Pancreas (tissue), 10 donors: ENCODE measurements around the gene KRT5. TPM values are rescaled to one million over a fixed set of nuclear protein-coding genes. Genes with fewer than 3 reads are reported as not detected.
"Not testable (repeated sequence)": the region's sequence is repeated elsewhere in the genome, so short reads cannot be mapped to it uniquely, and the experiment has no call there.

Source experiments
- ATAC-seq, 4 donors: fragments of 200-7000 bp; cut with Tn5 transposase; one replicate each; pipeline versions ENCODE4 v1.8.0 to v1.9.1; 2020; ENCODE audit warnings: mild to moderate bottlenecking in 4 of 4, moderate library complexity in 4 of 4
- DNase-seq, 6 donors: peaks; one replicate each; pipeline ENCODE4 v3.0.0-alpha.2; 2020
- FAIRE-seq: peaks from 2 replicates; lab custom pipeline; 2012; peaks lifted over from hg19 to GRCh38; lab: Jason Lieb, UNC
- H3K27ac ChIP-seq, 4 donors: fragments of 200-600 bp; sonication (generic); 1 replicate in 3 of 4; 2 replicates in 1 of 4; pipeline versions ENCODE4 v1.5.0 to v1.8.0; 2020
- H3K27me3 ChIP-seq, 4 donors: fragments of 200-600 bp; one replicate each; pipeline ENCODE4 v1.8.0; 2021
- H3K36me3 ChIP-seq, 3 donors: fragments of 200-600 bp; sonication (generic) in 1 of 3; one replicate each; pipeline versions ENCODE4 v1.5.0 to v1.8.0; 2020 to 2021
- H3K4me1 ChIP-seq, 3 donors: fragments of 200-600 bp; one replicate each; pipeline ENCODE4 v1.8.0; 2021
- H3K4me3 ChIP-seq, 4 donors: fragments of 200-600 bp; sonication (generic) in 2 of 4; one replicate each; pipeline versions ENCODE4 v1.5.0 to v1.8.0; 2020 to 2021
- H3K9me3 ChIP-seq, 4 donors: fragments of 200-600 bp; one replicate each; pipeline ENCODE4 v1.8.0; 2021
- WGBS, 2 donors: extraction: QIAGEN DNeasy Blood & Tissue Kit; methylation state at CpG; one replicate each; pipeline ENCODE4 v1.1.7; 2013; 5-methylcytosine and 5-hydroxymethylcytosine counted together
- intact Hi-C, 3 donors: fragments of 100-400 bp; cut with DNase I; formaldehyde crosslinking; loops; one replicate each; pipeline versions ENCODE4 v1.11.1 to v1.14.2; 2022
- polyA plus RNA-seq, 2 donors: library from polyadenylated mRNA; stranded (reverse); fragments of 200-250 nt; gene quantifications; one replicate each; pipeline ENCODE4 v1.2.3, GENCODE V29; 2013
- total RNA-seq, 6 donors: library from RNA; stranded (reverse); fragmentation: NEBNext Ultra II Directional in 4 of 6; extraction: Animal tissue kit (Norgen Biotek cat#: 25700) in 4 of 6; gene quantifications; one replicate each; pipeline versions ENCODE4 v1.2.1 to v1.2.4, GENCODE V29; 2021 to 2023
- TF ChIP-seq, protein P1 (sequence below), 4 donors: fragments of 200-600 bp; sonication (generic) in 3 of 4; IDR thresholded peaks; one replicate each; pipeline versions ENCODE4 v1.5.0 to v1.8.0; 2021; ENCODE audit warnings: antibody characterized with exemption in 4 of 4
- donor health status: healthy with polysubstance abuse.
- donor health status: DM: no; HTN: no; CAD: no; lungs with moderate emphysema.
- donor health status: DM: no; HTN: no; CAD: no.
- donor health status: control.
- donor health status: control.
- donor health status: Bipolar disorder and iron deficiency.
- donor health status: DM: yes; HTN: yes; CAD: no.
- donor health status: DM: no; HTN: no; CAD: no.
- donor health status: DM: no; HTN: no; CAD: no.
- donor health status: DM: yes; HTN: yes; CAD: no.

The KRT5 gene
- total and polyA plus RNA-seq, 8 donors, result 0.51 to 5.8 (median 1.5) TPM

DNA sequence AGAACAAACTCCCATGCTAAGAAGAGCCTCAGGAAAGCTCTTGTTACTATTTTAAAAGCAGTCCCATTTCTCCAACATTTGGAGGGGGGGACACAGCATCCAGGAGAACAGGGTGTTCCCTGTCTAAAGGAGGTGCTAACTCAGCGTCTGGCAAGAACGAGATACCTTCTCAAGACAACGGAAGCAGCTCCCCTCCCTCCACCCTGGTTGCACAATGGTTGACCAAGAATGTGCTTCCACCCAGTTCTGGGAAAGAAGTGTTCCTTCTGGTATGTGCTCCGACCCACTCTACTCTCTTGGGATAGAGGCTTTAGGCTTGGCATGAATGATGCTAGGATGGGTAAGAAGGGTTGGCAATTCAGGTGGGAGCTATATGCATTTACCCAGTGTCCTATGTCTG lies 25.7 kb downstream of the KRT5 start:
- Histone ChIP-seq H3K4me3 (no peak overlapping the region), H3K9me3 (no peaks in the 10 kb centered on the region), H3K4me1 (no peaks in the 10 kb centered on the region), H3K27ac (no peak overlapping the region), H3K36me3 (no peaks in the 10 kb centered on the region), H3K27me3 (no peaks in the 10 kb centered on the region)
- FAIRE-seq (no peak), DNase-seq (no peak), ATAC-seq (peak in 1 of 4 donors; percentile 46)
- TF ChIP-seq, protein P1, sequence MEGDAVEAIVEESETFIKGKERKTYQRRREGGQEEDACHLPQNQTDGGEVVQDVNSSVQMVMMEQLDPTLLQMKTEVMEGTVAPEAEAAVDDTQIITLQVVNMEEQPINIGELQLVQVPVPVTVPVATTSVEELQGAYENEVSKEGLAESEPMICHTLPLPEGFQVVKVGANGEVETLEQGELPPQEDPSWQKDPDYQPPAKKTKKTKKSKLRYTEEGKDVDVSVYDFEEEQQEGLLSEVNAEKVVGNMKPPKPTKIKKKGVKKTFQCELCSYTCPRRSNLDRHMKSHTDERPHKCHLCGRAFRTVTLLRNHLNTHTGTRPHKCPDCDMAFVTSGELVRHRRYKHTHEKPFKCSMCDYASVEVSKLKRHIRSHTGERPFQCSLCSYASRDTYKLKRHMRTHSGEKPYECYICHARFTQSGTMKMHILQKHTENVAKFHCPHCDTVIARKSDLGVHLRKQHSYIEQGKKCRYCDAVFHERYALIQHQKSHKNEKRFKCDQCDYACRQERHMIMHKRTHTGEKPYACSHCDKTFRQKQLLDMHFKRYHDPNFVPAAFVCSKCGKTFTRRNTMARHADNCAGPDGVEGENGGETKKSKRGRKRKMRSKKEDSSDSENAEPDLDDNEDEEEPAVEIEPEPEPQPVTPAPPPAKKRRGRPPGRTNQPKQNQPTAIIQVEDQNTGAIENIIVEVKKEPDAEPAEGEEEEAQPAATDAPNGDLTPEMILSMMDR (IDR thresholded peaks at IDR 0.05), result no peak
- WGBS, 2 donors, result 60 to 63% methylated on average over 4 of the region's 4 CpGs
- intact Hi-C loops, result loop anchor here in 1 of 3 donors (10.0 kb wide), 1 partner anchor 100 kb away; no protein-coding TSS in a partner anchor

GRCh38 chr12:52494100-52494499 lies 26.1 kb downstream of the KRT5 start:
- ATAC-seq (no peak), DNase-seq (no peak), FAIRE-seq (no peak)
- 71 to 84% methylated on average over 1 of the region's 1 CpG for WGBS, 2 donors
- H3K36me3 ChIP-seq, result no peaks in the 10 kb centered on the region
- H3K4me3 ChIP-seq, result no peak overlapping the region
- intact Hi-C loops, result loop anchor here in 1 of 3 donors (10.0 kb wide), 1 partner anchor 99 kb away; no protein-coding TSS in a partner anchor
- no peaks in the 10 kb centered on the region for H3K4me1 ChIP-seq
- no peaks in the 10 kb centered on the region for H3K27me3 ChIP-seq
- H3K9me3 ChIP-seq, result no peaks in the 10 kb centered on the region
- TF ChIP-seq, protein P1 (IDR thresholded peaks at IDR 0.05), result no peak
- no peak overlapping the region for H3K27ac ChIP-seq

GRCh38 chr12:52493172-52493571 lies 27.0 kb downstream of the KRT5 start, which contains the start of gene KRT6A:
Gene KRT6A (minus strand): TSS chr12:52493257. CDS start chr12:52493188, 69 bp downstream.
- Histone ChIP-seq H3K9me3 (no peaks in the 10 kb centered on the region), H3K36me3 (no peaks in the 10 kb centered on the region), H3K27ac (no peak within 1 kb of the TSS), H3K4me3 (no peak within 1 kb of the TSS), H3K27me3 (no peaks in the 10 kb centered on the region), H3K4me1 (no peaks in the 10 kb centered on the region)
- TF ChIP-seq, protein P1 (IDR thresholded peaks at IDR 0.05), result no peak
- no peak for DNase-seq
- ATAC-seq, result no peak
- whole genome bisulfite sequencing, 2 donors, result 86 to 98% methylated on average over 2 of the region's 2 CpGs
- no peak for FAIRE-seq
- intact Hi-C loops, result loop anchor here in 1 of 3 donors (10.0 kb wide), 1 partner anchor 98 kb away; no protein-coding TSS in a partner anchor

DNA sequence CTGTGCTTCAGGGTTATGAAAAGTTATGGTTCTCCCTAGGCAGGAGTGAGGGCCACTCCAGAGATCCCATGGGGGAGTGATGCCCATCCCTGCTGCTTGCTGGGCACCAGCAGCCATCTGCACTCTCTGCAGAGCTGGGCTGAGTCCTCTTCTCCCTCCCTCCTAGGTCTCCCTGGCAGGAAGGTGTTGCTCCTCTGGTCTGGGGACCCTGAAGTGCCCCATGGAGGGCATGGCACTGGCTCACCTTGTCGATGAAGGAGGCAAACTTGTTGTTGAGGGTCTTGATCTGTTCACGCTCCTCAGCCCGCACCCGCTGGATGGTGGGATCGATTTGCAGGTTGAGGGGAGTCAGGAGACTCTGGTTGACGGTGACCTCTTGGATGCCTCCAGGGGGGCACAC lies 27.8 kb downstream of the KRT5 start:
- H3K4me3 ChIP-seq, FAIRE-seq, H3K36me3 ChIP-seq, DNase-seq, H3K27ac ChIP-seq, H3K4me1 ChIP-seq, H3K9me3 ChIP-seq, ATAC-seq, H3K27me3 ChIP-seq: not testable (repeated sequence)
- WGBS, 2 donors, result 85 to 91% methylated on average over 4 to 6 of the region's 6 CpGs
- intact Hi-C loops, result loop anchor here in 1 of 3 donors (10.0 kb wide), 1 partner anchor 98 kb away; no protein-coding TSS in a partner anchor

DNA sequence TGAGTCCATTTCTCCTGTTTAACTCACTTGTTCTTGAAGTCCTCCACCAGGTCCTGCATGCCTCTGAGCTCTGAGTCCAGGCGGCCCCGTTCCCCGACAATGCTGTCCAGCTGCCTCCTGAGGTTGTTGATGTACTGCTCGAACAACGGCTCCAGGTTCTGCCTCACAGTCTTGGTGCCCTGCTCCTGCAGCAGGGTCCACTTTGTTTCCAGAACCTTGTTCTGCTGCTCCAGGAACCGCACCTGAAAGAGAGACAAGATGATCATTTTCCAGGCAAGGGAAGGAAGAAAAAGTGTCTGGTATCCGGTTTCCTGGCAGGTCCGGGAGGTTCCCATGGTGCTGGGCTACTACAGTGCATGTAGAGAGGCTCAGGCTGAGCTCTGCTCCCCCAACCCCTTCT lies 28.7 kb downstream of the KRT5 start:
- WGBS, 2 donors, result 63 to 72% methylated on average over 8 of the region's 8 CpGs
- H3K27ac ChIP-seq, H3K9me3 ChIP-seq, FAIRE-seq, H3K27me3 ChIP-seq, H3K36me3 ChIP-seq, DNase-seq, ATAC-seq, H3K4me1 ChIP-seq, H3K4me3 ChIP-seq: not testable (repeated sequence)
- intact Hi-C loops, result loop anchor here in 1 of 3 donors (10.0 kb wide), 1 partner anchor 97 kb away; no protein-coding TSS in a partner anchor

DNA sequence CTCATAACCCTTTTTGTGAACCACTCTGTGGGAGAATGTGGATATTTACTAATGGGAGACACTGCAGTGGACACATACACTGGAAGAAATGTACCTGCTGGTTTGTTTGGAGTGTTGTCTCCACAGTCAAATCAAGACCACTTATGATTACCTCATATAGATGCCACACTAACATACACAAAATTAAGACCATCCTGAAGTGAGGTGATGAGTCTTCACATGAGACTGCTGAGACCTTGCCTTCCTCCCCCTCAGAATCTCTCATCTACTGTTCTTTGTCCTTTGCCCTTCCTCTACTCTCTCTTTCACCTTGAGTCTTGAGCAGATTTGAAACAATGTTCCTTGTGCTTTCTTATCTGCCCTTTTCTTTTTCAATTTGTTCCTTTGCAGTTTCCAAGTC lies 31.5 kb downstream of the KRT5 start:
- TF ChIP-seq, protein P1 (IDR thresholded peaks at IDR 0.05), result no peak
- Histone ChIP-seq H3K9me3 (no peaks in the 10 kb centered on the region), H3K4me1 (no peaks in the 10 kb centered on the region), H3K36me3 (no peaks in the 10 kb centered on the region), H3K27ac (no peak overlapping the region), H3K27me3 (no peaks in the 10 kb centered on the region), H3K4me3 (no peak overlapping the region)
- ATAC-seq (no peak), FAIRE-seq (no peak), DNase-seq (no peak)
- intact Hi-C loops, result no loop called here

DNA sequence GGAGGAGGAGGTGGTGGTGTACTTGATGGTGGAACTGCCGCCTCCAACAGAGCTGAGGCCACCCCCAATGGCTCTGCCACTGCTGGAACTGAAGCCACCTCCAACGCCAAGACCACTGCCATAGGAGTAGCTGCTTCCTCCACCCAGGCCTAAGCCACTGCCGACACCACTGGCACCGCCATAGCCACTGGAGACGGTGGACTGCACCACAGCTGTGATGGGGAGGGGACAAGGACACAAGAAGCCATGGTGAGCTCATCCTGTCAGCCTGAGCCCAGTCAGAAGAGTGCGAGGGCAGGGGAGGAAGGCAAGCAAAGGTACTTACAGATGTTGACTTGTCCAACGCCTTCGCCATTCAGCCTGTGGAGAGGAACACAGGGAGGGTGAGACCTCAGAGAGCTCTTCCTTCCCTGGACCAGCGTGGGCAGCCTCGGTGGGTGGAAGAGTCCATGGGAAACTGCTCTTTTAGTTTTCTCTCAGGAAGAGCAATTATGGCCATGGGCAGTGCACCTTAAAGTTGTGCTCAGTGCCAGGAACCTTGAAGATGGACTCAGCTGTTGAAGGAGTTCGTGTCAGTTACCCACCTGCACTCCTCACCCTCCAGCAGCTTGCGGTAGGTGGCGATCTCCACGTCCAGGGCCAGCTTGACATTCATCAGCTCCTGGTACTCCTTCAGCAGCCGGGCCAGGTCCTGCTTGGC lies 32.3 kb downstream of the KRT5 start:
- H3K36me3 ChIP-seq, H3K4me3 ChIP-seq, intact Hi-C loops, DNase-seq, H3K9me3 ChIP-seq, FAIRE-seq, ATAC-seq, H3K27me3 ChIP-seq, H3K4me1 ChIP-seq, H3K27ac ChIP-seq: not testable (repeated sequence)
- 73 to 75% methylated on average over 14 to 15 of the region's 15 CpGs for whole genome bisulfite sequencing, 2 donors
